H1 (cell line): ENCODE results near the gene GRIA4. TPM values are rescaled to one million over a fixed set of nuclear protein-coding genes. Genes with fewer than 3 reads are reported as not detected.

Experiments
- CTCF ChIA-PET: fragments of 300-600 bp; sonication (Branson Sonifier 250); formaldehyde crosslinking; loops from one replicate; lab custom pipeline; 2021; ENCODE audit not compliant: partially characterized antibody; lab: Charles Lee
- POLR2A ChIA-PET: fragments of 300-600 bp; sonication (Branson Sonifier 250); formaldehyde crosslinking; loops from one replicate; lab custom pipeline; 2021; ENCODE audit warnings: inconsistent platforms; ENCODE audit not compliant: partially characterized antibody; lab: Charles Lee
- DNase-seq, 2 experiments: peaks; one replicate each; pipeline versions ENCODE4 v3.0.0 to v3.0.0-alpha.2; 2010 to 2022; ENCODE audit warnings: low spot score in 2 of 2, low read depth in 1 of 2, mixed read lengths in 1 of 2
- FAIRE-seq: peaks from 2 replicates; lab custom pipeline; 2011; peaks lifted over from hg19 to GRCh38; lab: Jason Lieb, UNC
- H2AFZ ChIP-seq: 2 replicates; pipeline ENCODE4 v1.8.1; 2012; ENCODE audit warnings: low read length, inconsistent platforms
- H2AK5ac ChIP-seq: 2 replicates; pipeline ENCODE4 v1.6.1; 2013; ENCODE audit warnings: low read depth, low read length
- H2BK120ac ChIP-seq: replicated peaks from 2 replicates; pipeline ENCODE3; 2013; ENCODE audit warnings: low read depth, low read length, inconsistent platforms
- H2BK12ac ChIP-seq: 2 replicates; pipeline ENCODE4 v1.6.1; 2013; ENCODE audit warnings: low read depth, low read length
- H2BK15ac ChIP-seq: 2 replicates; pipeline ENCODE4 v1.6.1; 2013; ENCODE audit warnings: low read length
- H2BK20ac ChIP-seq: 2 replicates; pipeline ENCODE4 v1.6.1; 2013; ENCODE audit warnings: low read length
- H2BK5ac ChIP-seq: 2 replicates; pipeline ENCODE4 v1.6.1; 2013; ENCODE audit warnings: low read depth, low read length
- H3K14ac ChIP-seq: 2 replicates; pipeline ENCODE4 v1.6.1; 2013; ENCODE audit warnings: inconsistent platforms; ENCODE audit not compliant: insufficient read length
- H3K18ac ChIP-seq: 2 replicates; pipeline ENCODE4 v1.6.1; 2013; ENCODE audit warnings: low read length; ENCODE audit errors: extremely low read depth
- H3K23ac ChIP-seq: 2 replicates; pipeline ENCODE4 v1.6.1; 2013; ENCODE audit warnings: inconsistent platforms; ENCODE audit not compliant: insufficient read length
- H3K23me2 ChIP-seq: 2 replicates; pipeline ENCODE4 v1.6.1; 2013; ENCODE audit warnings: low read depth, low read length
- H3K27ac ChIP-seq: 2 replicates; pipeline ENCODE4 v1.6.1; 2011; ENCODE audit warnings: low read depth, low read length, inconsistent platforms
- H3K27me3 ChIP-seq, 4 experiments: replicated peaks in 1 of 4; 1 replicate in 1 of 4; 2 replicates in 3 of 4; pipeline versions ENCODE4 v1.6.1 to v1.8.1; 2011 to 2013; ENCODE audit warnings: low read length in 3 of 4, mild to moderate bottlenecking in 3 of 4, inconsistent platforms in 2 of 4, mixed read lengths in 2 of 4, moderate library complexity in 1 of 4; ENCODE audit not compliant: control insufficient read depth in 3 of 4, insufficient read depth in 3 of 4; ENCODE audit errors: extremely low read depth in 1 of 4
- H3K36me3 ChIP-seq, 4 experiments: 2 replicates each; pipeline versions ENCODE4 v1.6.1 to v1.8.1; 2011 to 2013; ENCODE audit warnings: mild to moderate bottlenecking in 4 of 4, low read length in 3 of 4, moderate library complexity in 2 of 4, control low read depth in 1 of 4, inconsistent platforms in 1 of 4; ENCODE audit not compliant: insufficient read depth in 4 of 4, control insufficient read depth in 2 of 4
- H3K4ac ChIP-seq: replicated peaks from 2 replicates; pipeline ENCODE3; 2013; ENCODE audit warnings: low read length, low read depth, mixed read lengths, inconsistent platforms; ENCODE audit not compliant: insufficient read length
- H3K4me1 ChIP-seq, 4 experiments: replicated peaks in 1 of 4; 1 replicate in 1 of 4; 2 replicates in 3 of 4; pipeline versions ENCODE4 v1.6.1 to v1.8.1; 2011 to 2013; ENCODE audit warnings: low read length in 3 of 4, inconsistent platforms in 2 of 4, mixed read lengths in 1 of 4; ENCODE audit not compliant: insufficient read depth in 4 of 4, control insufficient read depth in 3 of 4
- H3K4me2 ChIP-seq, 2 experiments: 2 replicates each; pipeline versions ENCODE4 v1.6.1 to v1.8.1; 2011 to 2013; ENCODE audit warnings: low read depth in 2 of 2, low read length in 2 of 2, control low read depth in 1 of 2, inconsistent platforms in 1 of 2, mild to moderate bottlenecking in 1 of 2; ENCODE audit not compliant: insufficient read depth in 1 of 2
- H3K4me3 ChIP-seq, 4 experiments: fragments of 200-600, 300-600 bp in 1 of 4; sonication (generic), shearing (Covaris generic), sonication (Bioruptor Twin) in 1 of 4; 2 replicates each; pipeline versions ENCODE4 v1.5.1 to v1.8.1; 2011 to 2016; ENCODE audit warnings: low read length in 4 of 4, low read depth in 3 of 4, control low read depth in 2 of 4, inconsistent platforms in 2 of 4, mild to moderate bottlenecking in 2 of 4, mixed read lengths in 1 of 4, moderate library complexity in 1 of 4; ENCODE audit not compliant: insufficient read depth in 2 of 4; ENCODE audit errors: extremely low read depth in 1 of 4
- H3K56ac ChIP-seq: replicated peaks from 2 replicates; pipeline ENCODE3; 2013; ENCODE audit warnings: low read depth, mild to moderate bottlenecking, mixed read lengths, low read length, inconsistent platforms; ENCODE audit not compliant: insufficient read length
- H3K79me1 ChIP-seq: 2 replicates; pipeline ENCODE4 v1.6.1; 2013; ENCODE audit warnings: low read depth, low read length, control low read depth
- H3K79me2 ChIP-seq, 2 experiments: 2 replicates each; pipeline versions ENCODE4 v1.6.1 to v1.8.1; 2012 to 2013; ENCODE audit warnings: low read length in 2 of 2, mild to moderate bottlenecking in 2 of 2, inconsistent platforms in 1 of 2; ENCODE audit not compliant: insufficient read depth in 2 of 2, control insufficient read depth in 1 of 2
- H3K9ac ChIP-seq, 4 experiments: replicated peaks in 1 of 4; 1 replicate in 1 of 4; 2 replicates in 3 of 4; pipeline versions ENCODE4 v1.6.1 to v1.8.1; 2011 to 2013; ENCODE audit warnings: low read depth in 3 of 4, low read length in 3 of 4, control low read depth in 2 of 4, mild to moderate bottlenecking in 2 of 4, moderate library complexity in 2 of 4, inconsistent platforms in 1 of 4; ENCODE audit errors: extremely low read depth in 1 of 4
- H3K9me3 ChIP-seq, 2 experiments: 2 replicates each; pipeline versions ENCODE4 v1.6.1 to v1.8.1; 2012 to 2013; ENCODE audit warnings: mild to moderate bottlenecking in 2 of 2, moderate library complexity in 2 of 2, control low read depth in 1 of 2, inconsistent platforms in 1 of 2, low read depth in 1 of 2, low read length in 1 of 2, mixed read lengths in 1 of 2; ENCODE audit not compliant: insufficient read depth in 2 of 2
- H4K20me1 ChIP-seq, 2 experiments: replicated peaks in 1 of 2; 2 replicates each; pipeline versions ENCODE3 to v1.8.1; 2011 to 2013; ENCODE audit warnings: inconsistent platforms in 2 of 2, low read length in 2 of 2, mild to moderate bottlenecking in 1 of 2; ENCODE audit not compliant: insufficient read depth in 2 of 2, control insufficient read depth in 1 of 2
- H4K5ac ChIP-seq: 2 replicates; pipeline ENCODE4 v1.6.1; 2013; ENCODE audit warnings: low read length, low read depth, mixed read lengths, inconsistent platforms; ENCODE audit not compliant: insufficient read length
- H4K8ac ChIP-seq: 2 replicates; pipeline ENCODE4 v1.8.0; 2013; ENCODE audit warnings: mild to moderate bottlenecking, moderate library complexity, low read length, inconsistent platforms; ENCODE audit not compliant: insufficient read depth; ENCODE audit errors: extremely low read depth
- H4K91ac ChIP-seq: replicated peaks from 2 replicates; pipeline ENCODE3; 2013; ENCODE audit warnings: low read length, mixed read lengths, inconsistent platforms; ENCODE audit not compliant: insufficient read length
- ATF2 ChIP-seq: IDR thresholded peaks from 2 replicates; pipeline ENCODE4 v1.6.1; 2012; ENCODE audit warnings: low read length, inconsistent platforms
- ATF3 ChIP-seq: IDR thresholded peaks from 2 replicates; pipeline ENCODE4 v1.6.1; 2011; ENCODE audit warnings: low read depth, mild to moderate bottlenecking, low read length; ENCODE audit not compliant: insufficient read depth
- BACH1 ChIP-seq: IDR thresholded peaks from 2 replicates; pipeline ENCODE4 v1.6.1; 2012; ENCODE audit warnings: low read length, improper control_type of control experiment
- E2F6 ChIP-seq: IDR thresholded peaks from 2 replicates; pipeline ENCODE4 v1.6.1; 2012; ENCODE audit warnings: inconsistent platforms
- HDAC2 ChIP-seq, 2 experiments: fragments of 300-600 bp in 1 of 2; sonication (generic) in 1 of 2; IDR thresholded peaks; 2 replicates each; pipeline ENCODE4 v1.6.1; 2011 to 2012; ENCODE audit warnings: low read depth in 2 of 2, low read length in 2 of 2, mild to moderate bottlenecking in 2 of 2, moderate library complexity in 2 of 2, borderline replicate concordance in 1 of 2, inconsistent platforms in 1 of 2
- WGBS, 2 experiments: shearing (Covaris generic) in 1 of 2; methylation state at CpG; one replicate each; pipeline versions ENCODE4 v1.1.6 to v1.1.7; 2013 to 2015; ENCODE audit warnings: low lambda C conversion rate in 2 of 2, mixed read lengths in 2 of 2, inconsistent platforms in 1 of 2, low coverage in 1 of 2, missing lambda C conversion rate in 1 of 2; ENCODE audit not compliant: insufficient replicate concordance in 2 of 2, insufficient coverage in 1 of 2, insufficient read length in 1 of 2; ENCODE audit errors: extremely low coverage in 1 of 2, missing lambda C conversion rate in 1 of 2; 5-methylcytosine and 5-hydroxymethylcytosine counted together
- polyA plus RNA-seq, 7 experiments: library from polyadenylated mRNA; depleted of rRNA in 3 of 7; stranded (reverse) in 5 of 7; unstranded in 2 of 7; fragments of >200 nt in 5 of 7; fragments of 200-250 nt in 2 of 7; gene quantifications; 1 replicate in 5 of 7; 2 replicates in 1 of 7; 4 replicates in 1 of 7; pipeline versions ENCODE4 v1.2.1 to v1.2.3, GENCODE V29; 2011 to 2013; ENCODE audit warnings: missing spikeins in 2 of 7, mixed read lengths in 2 of 7
- total RNA-seq: library from RNA; stranded (reverse); fragmentation: NEBNext Ultra II Directional; extraction: Animal tissue kit (Norgen Biotek cat#: 25700); gene quantifications from 2 replicates; pipeline ENCODE4 v1.2.1, GENCODE V29; 2021

GRIA4 gene
- total and polyA plus RNA-seq, 2 of the 8 experiments (the other 6 are each of a cell fraction or from before 2014, with no cell fraction given) = 12.5 to 21.8 TPM

GRCh38 chr11:105781807-105782206 lies 171.9 kb downstream of the GRIA4 start:
- no peak overlapping the region for H3K27ac ChIP-seq
- no peak overlapping the region for H4K91ac ChIP-seq
- no peak overlapping the region for H4K5ac ChIP-seq
- no peak overlapping the region for H2BK120ac ChIP-seq
- H4K20me1 ChIP-seq = no peaks in the 10 kb centered on the region
- H2BK12ac ChIP-seq = no peak overlapping the region
- no peaks in the 10 kb centered on the region for H3K9me3 ChIP-seq
- TF ChIP-seq ATF3 (no peak), ATF2 (no peak), E2F6 (no peak), BACH1 (no peak), HDAC2 (IDR thresholded peaks at IDR 0.05; ENCODE audit: borderline replicate concordance in 1 of 2, low read depth in 2 of 2, low read length in 2 of 2) (no peak)
- H3K18ac ChIP-seq = no peak overlapping the region
- H3K4me1 ChIP-seq = peaks cover 0 to 3% (median 0%) of the 10 kb centered on the region in 4 experiments; a peak in 2 of 7 replicates
- no peak overlapping the region for H3K56ac ChIP-seq
- H3K14ac ChIP-seq = no peak overlapping the region
- H3K79me1 ChIP-seq = no peaks in the 10 kb centered on the region
- H2BK15ac ChIP-seq = no peak overlapping the region
- H2BK5ac ChIP-seq = no peak overlapping the region
- no peaks in the 10 kb centered on the region for H3K79me2 ChIP-seq
- no peak overlapping the region for H3K4ac ChIP-seq
- no peaks in the 10 kb centered on the region for H3K36me3 ChIP-seq
- DNase-seq (no peak), FAIRE-seq (no peak)
- ChIA-PET CTCF (no interaction called here), POLR2A (no interaction called here)
- no peak overlapping the region for H2BK20ac ChIP-seq
- H3K4me3 ChIP-seq = no peak overlapping the region
- 76% methylated on average over 1 of the region's 1 CpG; no CpG with 5 or more reads in 1 of the 2 experiments for WGBS, 2 experiments
- H3K27me3 ChIP-seq = no peaks in the 10 kb centered on the region
- H3K23me2 ChIP-seq = no peaks in the 10 kb centered on the region; the same call in 1 of the 2 replicates
- H3K4me2 ChIP-seq = no peak overlapping the region
- H4K8ac ChIP-seq = no peak overlapping the region
- H2AFZ ChIP-seq = no peak overlapping the region
- no peak overlapping the region for H3K23ac ChIP-seq
- H3K9ac ChIP-seq = no peak overlapping the region
- no peak overlapping the region for H2AK5ac ChIP-seq
